Ectodermal cell (in vitro differentiated cells): ENCODE results near the gene DNAJB8.

Source experiments
- H3K27ac ChIP-seq: 2 replicates; pipeline ENCODE4 v1.7.0; 2013; ENCODE audit warnings: mild to moderate bottlenecking, low read depth, low read length; ENCODE audit not compliant: insufficient read depth, poor library complexity, severe bottlenecking
- H3K27me3 ChIP-seq: 2 replicates; pipeline ENCODE4 v1.7.0; 2013; ENCODE audit warnings: mild to moderate bottlenecking, low read length; ENCODE audit not compliant: insufficient read depth, control insufficient read depth, poor library complexity, severe bottlenecking
- H3K36me3 ChIP-seq: one replicate; pipeline ENCODE4 v1.7.0; 2013; ENCODE audit warnings: low read length; ENCODE audit not compliant: control insufficient read depth, insufficient read depth
- H3K4me1 ChIP-seq: one replicate; pipeline ENCODE4 v1.7.0; 2013; ENCODE audit warnings: low read length; ENCODE audit not compliant: control insufficient read depth, insufficient read depth
- H3K4me3 ChIP-seq: 2 replicates; pipeline ENCODE4 v1.7.0; 2013; ENCODE audit warnings: low read depth, low read length, control low read depth; ENCODE audit not compliant: insufficient read depth
- H3K9me3 ChIP-seq: 2 replicates; pipeline ENCODE4 v1.7.0; 2013; ENCODE audit warnings: mild to moderate bottlenecking, low read length, moderate library complexity; ENCODE audit not compliant: control insufficient read depth
- WGBS, 2 experiments: methylation state at CpG; one replicate each; pipeline ENCODE4 v1.1.7; 2013; ENCODE audit warnings: missing lambda C conversion rate in 2 of 2; 5-methylcytosine and 5-hydroxymethylcytosine counted together

DNAJB8 gene

GRCh38 chr3:128434524-128434923, 32.2 kb downstream of the DNAJB8 start:
- Histone ChIP-seq H3K4me1 (peaks cover 24% of the 10 kb centered on the region), H3K27ac (no peak overlapping the region), H3K36me3 (no peaks in the 10 kb centered on the region), H3K9me3 (no peaks in the 10 kb centered on the region), H3K4me3 (no peak overlapping the region), H3K27me3 (peaks cover 45% of the 10 kb centered on the region)
- WGBS, 2 experiments, result 71 to 95% methylated on average over 2 of the region's 2 CpGs

- H3K4me3 ChIP-seq, result no peak overlapping the region
- WGBS, 2 experiments, result 46 to 52% methylated on average over 2 of the region's 2 CpGs
Observed at GRCh38 chr3:128433837-128434165, 32.9 kb downstream of the DNAJB8 start.

GRCh38 chr3:128432971-128433836, 33.5 kb downstream of the DNAJB8 start:
- Histone ChIP-seq H3K36me3 (no peaks in the 10 kb centered on the region), H3K4me1 (peaks cover 24% of the 10 kb centered on the region), H3K9me3 (no peaks in the 10 kb centered on the region), H3K4me3 (peak overlapping the region; percentile 39), H3K27me3 (peaks cover 58% of the 10 kb centered on the region), H3K27ac (no peak overlapping the region)
- 7% methylated on average over 53 of the region's 53 CpGs for WGBS, 2 experiments

More at GRCh38 chr3:128433837-128434165, 32.9 kb downstream of the DNAJB8 start:
- no peak overlapping the region for H3K27ac ChIP-seq
- H3K4me1 ChIP-seq, result peaks cover 24% of the 10 kb centered on the region
- H3K9me3 ChIP-seq, result no peaks in the 10 kb centered on the region
- H3K27me3 ChIP-seq, result peaks cover 52% of the 10 kb centered on the region
- no peaks in the 10 kb centered on the region for H3K36me3 ChIP-seq

- no peak overlapping the region for H3K27ac ChIP-seq
- peak overlapping the region; percentile 39 for H3K4me3 ChIP-seq
- H3K27me3 ChIP-seq, result peaks cover 65% of the 10 kb centered on the region
- H3K9me3 ChIP-seq, result no peaks in the 10 kb centered on the region
- 1 to 2% methylated on average over 41 to 43 of the region's 43 CpGs for WGBS, 2 experiments
- H3K36me3 ChIP-seq, result no peaks in the 10 kb centered on the region
- H3K4me1 ChIP-seq, result peaks cover 24% of the 10 kb centered on the region
Observed at GRCh38 chr3:128432301-128432970, 34.3 kb downstream of the DNAJB8 start.

GRCh38 chr3:128431803-128432300, 34.8 kb downstream of the DNAJB8 start:
- Histone ChIP-seq H3K36me3 (no peaks in the 10 kb centered on the region), H3K27ac (no peak overlapping the region), H3K27me3 (peaks cover 71% of the 10 kb centered on the region), H3K9me3 (no peaks in the 10 kb centered on the region), H3K4me1 (peaks cover 24% of the 10 kb centered on the region), H3K4me3 (peak overlapping the region; percentile 39)
- WGBS, 2 experiments, result 28 to 29% methylated on average over 13 of the region's 13 CpGs

- H3K9me3 ChIP-seq, result no peaks in the 10 kb centered on the region
- no peak overlapping the region for H3K27ac ChIP-seq
- H3K27me3 ChIP-seq, result peaks cover 82% of the 10 kb centered on the region
- H3K4me1 ChIP-seq, result peaks cover 22% of the 10 kb centered on the region
- H3K4me3 ChIP-seq, result no peak overlapping the region
- WGBS, 2 experiments, result 70 to 71% methylated on average over 8 of the region's 8 CpGs
- H3K36me3 ChIP-seq, result no peaks in the 10 kb centered on the region
Observed at GRCh38 chr3:128430731-128431130, 36.0 kb downstream of the DNAJB8 start.

GRCh38 chr3:128430301-128430700, 36.4 kb downstream of the DNAJB8 start:
- H3K27ac ChIP-seq, result no peak overlapping the region
- no peaks in the 10 kb centered on the region for H3K36me3 ChIP-seq
- H3K4me1 ChIP-seq, result peaks cover 21% of the 10 kb centered on the region
- H3K27me3 ChIP-seq, result peaks cover 87% of the 10 kb centered on the region
- H3K4me3 ChIP-seq, result no peak overlapping the region
- WGBS, 2 experiments, result 28 to 39% methylated on average over 10 of the region's 10 CpGs
- H3K9me3 ChIP-seq, result no peaks in the 10 kb centered on the region

- peaks cover 91% of the 10 kb centered on the region for H3K27me3 ChIP-seq
Observed at GRCh38 chr3:128429751-128430150, 36.9 kb downstream of the DNAJB8 start.

GRCh38 chr3:128429275-128429674, 37.4 kb downstream of the DNAJB8 start:
- Histone ChIP-seq H3K4me1 (peaks cover 19% of the 10 kb centered on the region), H3K27ac (no peak overlapping the region), H3K9me3 (no peaks in the 10 kb centered on the region), H3K27me3 (peaks cover 91% of the 10 kb centered on the region), H3K4me3 (no peak overlapping the region), H3K36me3 (no peaks in the 10 kb centered on the region)
- 88% methylated on average over 15 of the region's 15 CpGs for WGBS, 2 experiments

More at GRCh38 chr3:128429751-128430150, 36.9 kb downstream of the DNAJB8 start:
- Histone ChIP-seq H3K4me1 (peaks cover 19% of the 10 kb centered on the region), H3K36me3 (no peaks in the 10 kb centered on the region), H3K27ac (no peak overlapping the region), H3K9me3 (no peaks in the 10 kb centered on the region), H3K4me3 (no peak overlapping the region)
- 91 to 94% methylated on average over 8 of the region's 8 CpGs for WGBS, 2 experiments
